Naive thymus-derived CD8-positive, alpha-beta T cell (primary cell): ENCODE measurements around the gene SLC2A2. TPM values are rescaled to one million over a fixed set of nuclear protein-coding genes. Genes with fewer than 3 reads are reported as not detected.
"Not testable (repeated sequence)": the region's sequence is repeated elsewhere in the genome, so short reads cannot be mapped to it uniquely, and the experiment has no call there.

Experiments used
- ATAC-seq, 2 donors: fragments of 150-1000 bp; cut with Tn5 transposase in 1 of 2; sonication (Bioruptor Pico), chemical (Tn5 transposase) in 1 of 2; 1 replicate in 1 of 2; 2 replicates in 1 of 2; pipeline ENCODE4 v1.10.0; 2021; ENCODE audit warnings: mild to moderate bottlenecking in 2 of 2, moderate library complexity in 2 of 2
- POLR2A ChIA-PET: fragments of 350-600 bp; sonication (Branson Sonifier 250); formaldehyde crosslinking; loops from one replicate; lab custom pipeline; 2021; ENCODE audit warnings: antibody characterized with exemption; lab: Charles Lee
- DNase-seq, 10 donors: peaks; one replicate each; pipeline versions ENCODE4 v3.0.0 to v3.0.0-alpha.2; 2020 to 2022
- H3K27ac Mint-ChIP-seq, 10 donors: one replicate each; pipeline ENCODE4 v1.8.0; 2020 to 2022; ENCODE audit warnings: mild to moderate bottlenecking in 10 of 10, mixed read lengths in 10 of 10, moderate library complexity in 4 of 10, inconsistent platforms in 1 of 10
- H3K27me3 Mint-ChIP-seq, 5 donors: one replicate each; pipeline ENCODE4 v1.8.0; 2021 to 2022; ENCODE audit warnings: mixed read lengths in 5 of 5
- H3K36me3 Mint-ChIP-seq, 3 donors: one replicate each; pipeline ENCODE4 v1.8.0; 2020 to 2022; ENCODE audit warnings: mixed read lengths in 3 of 3, mild to moderate bottlenecking in 2 of 3, inconsistent platforms in 1 of 3
- H3K4me1 Mint-ChIP-seq, 4 donors: one replicate each; pipeline ENCODE4 v1.8.0; 2021 to 2022; ENCODE audit warnings: mixed read lengths in 4 of 4
- H3K4me3 Mint-ChIP-seq, 10 donors: one replicate each; pipeline ENCODE4 v1.8.0; 2020 to 2022; ENCODE audit warnings: mild to moderate bottlenecking in 10 of 10, mixed read lengths in 10 of 10, moderate library complexity in 6 of 10, inconsistent platforms in 1 of 10
- H3K9me3 Mint-ChIP-seq, 9 donors: one replicate each; pipeline ENCODE4 v1.8.0; 2020 to 2022; ENCODE audit warnings: mixed read lengths in 9 of 9, mild to moderate bottlenecking in 3 of 9, inconsistent platforms in 1 of 9, moderate library complexity in 1 of 9
- polyA plus RNA-seq, 3 donors: library from polyadenylated mRNA; unstranded; fragments of 300-500 nt; fragmentation: Illumina TruSeq; gene quantifications; one replicate each; pipeline ENCODE4 v1.2.3, GENCODE V29; 2021
- total RNA-seq, 8 experiments: library from RNA in 2 of 8; stranded (reverse) in 2 of 8; gene quantifications; one replicate each; pipeline ENCODE4 v1.2.3 and lab custom pipeline; 2021 to 2026

Gene SLC2A2
- total and polyA plus RNA-seq, 5 experiments from 2014 or later, result not detected

- H3K36me3 Mint-ChIP-seq, ATAC-seq: not testable (repeated sequence)
These were observed 53.6 kb downstream of the SLC2A2 start for GRCh38 chr3:170972917-170973316.

GRCh38 chr3:170967126-170967525, 59.4 kb downstream of the SLC2A2 start:
- Mint-ChIP-seq H3K4me1 (peaks cover 0 to 2% (median 0%) of the 10 kb centered on the region in 4 donors), H3K27ac (no peak overlapping the region), H3K36me3 (peaks cover 0 to 4% (median 0%) of the 10 kb centered on the region in 3 donors), H3K27me3 (peaks cover 0 to 11% (median 0%) of the 10 kb centered on the region in 5 donors), H3K9me3 (peaks cover 0 to 5% (median 0%) of the 10 kb centered on the region in 9 donors), H3K4me3 (no peak overlapping the region)
- POLR2A ChIA-PET, result no interaction called here
- ATAC-seq (no peak), DNase-seq (no peak)

More at GRCh38 chr3:170972917-170973316, 53.6 kb downstream of the SLC2A2 start:
- DNase-seq, H3K27ac Mint-ChIP-seq, POLR2A ChIA-PET, H3K4me3 Mint-ChIP-seq, H3K9me3 Mint-ChIP-seq, H3K4me1 Mint-ChIP-seq: not testable (repeated sequence)
- H3K27me3 Mint-ChIP-seq, result peaks cover 5 to 43% (median 15%) of the 10 kb centered on the region in 5 donors

GRCh38 chr3:170966495-170966894, 60.0 kb downstream of the SLC2A2 start:
- H3K9me3 Mint-ChIP-seq, result peaks cover 0 to 5% (median 0%) of the 10 kb centered on the region in 9 donors
- no peak overlapping the region for H3K4me3 Mint-ChIP-seq
- POLR2A ChIA-PET, result no interaction called here
- H3K36me3 Mint-ChIP-seq, result peaks cover 0 to 4% (median 0%) of the 10 kb centered on the region in 3 donors
- no peak for ATAC-seq
- no peak overlapping the region for H3K27ac Mint-ChIP-seq
- no peak for DNase-seq
- peaks cover 0 to 4% (median 0%) of the 10 kb centered on the region in 5 donors for H3K27me3 Mint-ChIP-seq
- peaks cover 0 to 2% (median 0%) of the 10 kb centered on the region in 4 donors for H3K4me1 Mint-ChIP-seq

DNA sequence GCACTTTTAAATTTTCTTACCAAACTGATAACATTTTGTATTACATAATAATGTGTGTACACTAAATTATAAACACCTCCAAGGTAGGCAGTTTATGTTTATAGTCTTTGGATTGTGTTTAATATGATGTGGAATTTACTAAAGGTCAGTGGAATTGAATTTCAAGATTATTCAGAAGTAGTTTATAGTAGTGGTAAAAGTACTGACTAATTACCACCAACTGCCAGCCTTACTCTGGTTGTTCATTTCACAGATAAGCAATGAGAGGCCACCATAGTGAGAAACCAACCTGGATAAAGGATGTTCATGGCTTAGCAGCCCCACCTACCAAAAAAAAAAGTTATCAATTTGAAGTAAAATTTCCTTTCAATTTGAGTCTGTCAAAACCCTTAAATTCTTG, 64.1 kb downstream of the SLC2A2 start:
- no peaks in the 10 kb centered on the region for H3K9me3 Mint-ChIP-seq
- no peaks in the 10 kb centered on the region for H3K36me3 Mint-ChIP-seq
- peaks cover 2 to 16% (median 8%) of the 10 kb centered on the region in 5 donors for H3K27me3 Mint-ChIP-seq
- DNase-seq (no peak), ATAC-seq (no peak)
- POLR2A ChIA-PET, result no interaction called here
- no peaks in the 10 kb centered on the region for H3K4me1 Mint-ChIP-seq
- H3K4me3 Mint-ChIP-seq, result no peak overlapping the region
- H3K27ac Mint-ChIP-seq, result no peak overlapping the region

- Mint-ChIP-seq H3K27me3 (peaks cover 2 to 16% (median 8%) of the 10 kb centered on the region in 5 donors), H3K4me1 (no peaks in the 10 kb centered on the region), H3K36me3 (no peaks in the 10 kb centered on the region), H3K9me3 (no peaks in the 10 kb centered on the region), H3K4me3 (no peak overlapping the region), H3K27ac (peak overlapping the region in 1 of 10 donors; percentile 25)
- POLR2A ChIA-PET, result no interaction called here
- DNase-seq, result peak in 3 of 10 donors; percentile 4 to 8 (median 5)
- no peak for ATAC-seq
These were observed 64.7 kb downstream of the SLC2A2 start for GRCh38 chr3:170961616-170962400.

DNA sequence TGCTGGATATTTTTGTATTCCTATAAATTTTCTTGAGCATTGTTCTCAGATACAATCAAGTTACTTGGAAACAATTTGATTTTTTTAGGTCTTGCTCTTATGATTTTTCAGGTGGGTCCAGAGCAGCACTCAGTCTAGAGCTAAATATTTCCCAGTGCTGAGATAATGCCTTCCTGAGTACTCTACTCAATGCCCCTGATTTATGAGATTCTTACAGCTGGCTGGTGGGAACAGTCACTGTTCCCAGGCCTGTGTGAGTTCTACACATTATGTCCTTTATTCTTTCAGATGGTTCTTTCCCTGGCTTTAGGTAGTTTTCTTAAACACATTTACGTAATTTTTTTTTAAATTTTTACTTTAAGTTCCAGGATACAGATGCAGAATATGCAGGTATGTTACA, 67.1 kb downstream of the SLC2A2 start:
- Mint-ChIP-seq H3K4me1 (no peaks in the 10 kb centered on the region), H3K4me3 (no peak overlapping the region), H3K9me3 (no peaks in the 10 kb centered on the region), H3K27me3 (peaks cover 6 to 18% (median 14%) of the 10 kb centered on the region in 5 donors), H3K36me3 (no peaks in the 10 kb centered on the region), H3K27ac (no peak overlapping the region)
- no peak for ATAC-seq
- DNase-seq, result no peak
- POLR2A ChIA-PET, result no interaction called here

- Mint-ChIP-seq H3K9me3 (no peaks in the 10 kb centered on the region), H3K27ac (no peak overlapping the region), H3K4me3 (no peak overlapping the region), H3K36me3 (no peaks in the 10 kb centered on the region), H3K4me1 (no peaks in the 10 kb centered on the region), H3K27me3 (peaks cover 6 to 18% (median 13%) of the 10 kb centered on the region in 5 donors)
- ATAC-seq, result no peak
- no peak for DNase-seq
- POLR2A ChIA-PET, result no interaction called here
These were observed 69.9 kb downstream of the SLC2A2 start for GRCh38 chr3:170956647-170957046.

DNA sequence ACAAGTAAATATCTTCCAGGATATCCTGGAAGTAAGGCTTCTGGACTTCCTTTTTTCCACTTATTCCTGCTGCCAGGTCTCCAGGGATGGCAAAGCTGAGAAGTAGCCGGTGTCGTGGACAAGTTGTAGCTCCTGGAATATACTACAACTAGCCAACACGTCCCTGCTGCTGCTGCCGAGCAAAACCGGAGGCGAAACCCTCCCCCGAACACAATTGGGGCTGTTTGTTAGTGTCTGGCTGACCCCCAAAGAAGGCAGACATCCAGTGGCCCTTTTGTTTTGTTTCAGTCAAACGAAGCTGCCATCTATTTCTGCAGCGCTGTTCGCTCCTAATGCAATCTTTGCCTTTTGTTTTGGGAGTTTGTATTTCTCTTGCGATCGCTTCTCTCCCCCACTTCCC, 72.8 kb downstream of the SLC2A2 start:
- Mint-ChIP-seq H3K27ac (no peak overlapping the region), H3K4me3 (no peak overlapping the region), H3K9me3 (no peaks in the 10 kb centered on the region), H3K36me3 (no peaks in the 10 kb centered on the region), H3K4me1 (no peaks in the 10 kb centered on the region), H3K27me3 (peaks cover 0 to 10% (median 8%) of the 10 kb centered on the region in 5 donors)
- no peak for DNase-seq
- no peak for ATAC-seq
- POLR2A ChIA-PET, result no interaction called here

GRCh38 chr3:170953229-170953628, 73.3 kb downstream of the SLC2A2 start:
- Mint-ChIP-seq H3K9me3 (no peaks in the 10 kb centered on the region), H3K36me3 (no peaks in the 10 kb centered on the region), H3K4me3 (no peak overlapping the region), H3K4me1 (no peaks in the 10 kb centered on the region), H3K27me3 (peaks cover 0 to 13% (median 8%) of the 10 kb centered on the region in 5 donors), H3K27ac (no peak overlapping the region)
- ATAC-seq (no peak), DNase-seq (no peak)
- POLR2A ChIA-PET, result no interaction called here

- DNase-seq, result no peak
- ATAC-seq, result no peak
- H3K4me3 Mint-ChIP-seq, result no peak overlapping the region
- peaks cover 4 to 16% (median 13%) of the 10 kb centered on the region in 5 donors for H3K27me3 Mint-ChIP-seq
- POLR2A ChIA-PET, result no interaction called here
- no peaks in the 10 kb centered on the region for H3K4me1 Mint-ChIP-seq
- H3K36me3 Mint-ChIP-seq, result peaks cover 0 to 3% (median 0%) of the 10 kb centered on the region in 3 donors
- H3K9me3 Mint-ChIP-seq, result peaks cover 0 to 2% (median 0%) of the 10 kb centered on the region in 9 donors
- H3K27ac Mint-ChIP-seq, result no peak overlapping the region
These were observed 77.3 kb downstream of the SLC2A2 start for GRCh38 chr3:170949211-170949610.

DNA sequence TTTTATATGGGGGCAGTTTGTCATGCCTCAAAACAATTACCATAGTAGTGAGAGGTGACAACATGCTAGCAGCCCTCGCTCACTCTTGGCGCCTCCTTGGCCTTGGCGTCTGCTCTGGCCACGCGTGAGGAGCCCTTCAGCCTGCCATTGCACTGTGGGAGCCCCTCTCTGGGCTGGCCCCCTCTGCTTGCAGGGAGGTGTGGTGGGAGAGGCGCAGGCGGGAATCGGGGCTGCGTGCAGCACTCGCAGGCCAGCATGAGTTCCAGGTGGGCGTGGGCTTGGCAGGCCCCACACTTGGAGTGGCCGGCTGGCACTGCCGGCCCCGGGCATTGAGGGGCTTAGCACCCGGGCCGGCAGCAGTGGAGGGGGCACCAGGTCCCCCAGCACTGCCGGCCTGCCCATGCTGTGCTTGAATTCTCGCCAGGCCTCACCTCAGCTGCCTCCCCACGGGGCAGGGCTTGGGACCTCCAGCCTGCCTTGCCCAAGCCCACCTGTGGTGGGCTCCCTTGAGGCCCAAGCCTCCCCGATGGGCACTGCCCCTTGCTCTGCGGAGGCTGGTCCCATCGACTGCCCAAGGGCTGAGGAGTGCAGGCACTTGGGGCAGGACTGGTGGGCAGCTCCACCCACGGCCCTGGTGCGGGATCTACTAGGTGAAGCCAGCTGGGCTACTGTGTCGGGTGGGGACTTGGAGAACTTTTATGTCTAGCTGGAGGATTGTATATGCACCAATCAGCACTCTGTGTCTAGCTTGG, 79.3 kb downstream of the SLC2A2 start:
- H3K4me3 Mint-ChIP-seq, result no peak overlapping the region
- H3K9me3 Mint-ChIP-seq, result peaks cover 0 to 8% (median 0%) of the 10 kb centered on the region in 9 donors
- H3K4me1 Mint-ChIP-seq, result no peaks in the 10 kb centered on the region
- no peak for DNase-seq
- H3K27ac Mint-ChIP-seq, result no peak overlapping the region
- peaks cover 4 to 16% (median 14%) of the 10 kb centered on the region in 5 donors for H3K27me3 Mint-ChIP-seq
- H3K36me3 Mint-ChIP-seq, result peaks cover 0 to 3% (median 0%) of the 10 kb centered on the region in 3 donors
- POLR2A ChIA-PET, result no interaction called here
- ATAC-seq, result no peak
